ENCODE measurements around the gene ZFAND3. TPM values are rescaled to one million over a fixed set of nuclear protein-coding genes. Genes with fewer than 3 reads are reported as not detected.

Gene ZFAND3
- total RNA-seq, 4 donors from 2014 or later = 46.3 to 73.6 (median 49.3) TPM

DNA sequence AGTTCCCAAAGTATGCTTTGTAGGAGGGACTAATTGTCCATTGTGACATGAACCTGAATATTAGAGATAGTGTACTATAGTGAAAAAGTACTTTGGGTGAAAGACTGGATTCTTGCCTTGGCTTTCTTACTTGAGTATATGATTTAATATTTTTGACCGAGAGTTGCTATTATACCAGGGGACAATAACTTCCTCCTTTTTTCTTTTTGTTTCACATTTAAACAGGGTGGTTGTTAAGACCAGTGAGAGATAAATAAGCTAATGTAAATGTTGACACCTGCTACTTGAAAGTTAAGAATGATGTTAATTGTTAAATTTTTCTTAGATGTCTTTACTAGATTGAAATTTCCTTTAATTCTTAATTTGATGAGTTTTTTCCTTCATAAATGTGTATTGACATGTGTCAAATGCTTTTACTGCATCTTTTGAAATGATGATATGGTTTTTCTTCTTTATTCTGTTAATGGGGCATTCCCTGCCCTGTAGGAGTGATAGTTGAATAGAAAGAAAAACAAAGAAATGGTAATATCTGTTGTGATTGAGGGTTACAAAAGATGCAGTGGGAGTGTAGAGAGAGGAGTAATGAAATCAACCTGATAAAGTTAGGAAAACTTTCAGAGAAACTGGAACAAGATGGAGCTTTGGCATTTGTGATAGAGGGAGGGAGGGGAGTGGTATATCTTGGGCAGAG lies 48.4 kb downstream of the ZFAND3 start:
- H3K27me3 ChIP-seq = no peaks in the 10 kb centered on the region
- WGBS, 2 donors (ENCODE audit: low coverage in 1 of 2) = 50 to 79% methylated on average over 1 of the region's 1 CpG
- no peak for TF ChIP-seq EP300 (IDR thresholded peaks at IDR 0.05)
- TF ChIP-seq POLR2AphosphoS5 (IDR thresholded peaks at IDR 0.05) = no peak
- TF ChIP-seq CTCF (IDR thresholded peaks at IDR 0.05) = no peak
- TF ChIP-seq POLR2A (IDR thresholded peaks at IDR 0.05) = no peak
- H3K4me1 ChIP-seq = peaks cover 0 to 38% (median 10%) of the 10 kb centered on the region in 3 donors
- H3K4me3 ChIP-seq = no peak overlapping the region
- H3K36me3 ChIP-seq = no peaks in the 10 kb centered on the region
- ATAC-seq = no peak
- H3K9me3 ChIP-seq = no peaks in the 10 kb centered on the region
- H3K27ac ChIP-seq = no peak overlapping the region

- no peaks in the 10 kb centered on the region for H3K36me3 ChIP-seq
- no peak for TF ChIP-seq CTCF (IDR thresholded peaks at IDR 0.05)
- TF ChIP-seq POLR2A (IDR thresholded peaks at IDR 0.05) = no peak
- TF ChIP-seq EP300 (IDR thresholded peaks at IDR 0.05) = no peak
- TF ChIP-seq POLR2AphosphoS5 (IDR thresholded peaks at IDR 0.05) = no peak
- H3K27me3 ChIP-seq = no peaks in the 10 kb centered on the region
- WGBS, 2 donors (ENCODE audit: low coverage in 1 of 2) = 45 to 54% methylated on average over 4 of the region's 4 CpGs
- no peak for ATAC-seq
- no peaks in the 10 kb centered on the region for H3K9me3 ChIP-seq
- H3K4me3 ChIP-seq = no peak overlapping the region
- H3K4me1 ChIP-seq = peaks cover 0 to 38% (median 10%) of the 10 kb centered on the region in 3 donors
- no peak overlapping the region for H3K27ac ChIP-seq
Observed at GRCh38 chr6:37868447-37868825, 48.9 kb downstream of the ZFAND3 start.

GRCh38 chr6:37871616-37872372 lies 52.3 kb downstream of the ZFAND3 start:
- TF ChIP-seq EP300 (IDR thresholded peaks at IDR 0.05) (no peak), POLR2AphosphoS5 (IDR thresholded peaks at IDR 0.05) (no peak), CTCF (IDR thresholded peaks at IDR 0.05) (no peak), POLR2A (IDR thresholded peaks at IDR 0.05) (no peak)
- Histone ChIP-seq H3K4me1 (peaks cover 0 to 23% (median 10%) of the 10 kb centered on the region in 3 donors), H3K9me3 (no peaks in the 10 kb centered on the region), H3K27me3 (no peaks in the 10 kb centered on the region), H3K36me3 (no peaks in the 10 kb centered on the region), H3K27ac (no peak overlapping the region), H3K4me3 (no peak overlapping the region)
- ATAC-seq = no peak
- 94 to 97% methylated on average over 5 of the region's 5 CpGs for WGBS, 2 donors (ENCODE audit: low coverage in 1 of 2)

DNA sequence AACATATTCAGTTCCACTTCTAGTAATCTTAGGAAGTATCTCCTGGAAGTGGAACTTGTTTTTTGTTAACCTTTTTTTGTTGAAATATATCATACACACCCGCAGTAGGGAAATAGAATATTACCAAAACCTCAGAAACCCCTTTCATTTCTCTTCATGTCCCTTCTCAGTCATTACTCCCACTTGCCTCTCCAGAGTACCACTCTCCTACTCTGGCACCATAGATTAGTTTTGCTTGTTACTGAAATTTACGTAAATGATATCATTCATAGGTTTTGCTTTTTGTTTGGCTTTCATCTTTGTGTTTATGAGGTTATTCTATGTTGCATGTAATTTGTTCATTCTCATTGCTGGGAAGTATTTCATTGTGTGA lies 52.8 kb downstream of the ZFAND3 start:
- Histone ChIP-seq H3K27ac (no peak overlapping the region), H3K27me3 (no peaks in the 10 kb centered on the region), H3K4me3 (no peak overlapping the region), H3K4me1 (peaks cover 0 to 21% (median 4%) of the 10 kb centered on the region in 3 donors), H3K36me3 (no peaks in the 10 kb centered on the region), H3K9me3 (no peaks in the 10 kb centered on the region)
- ATAC-seq = no peak
- WGBS, 2 donors (ENCODE audit: low coverage in 1 of 2) = 0 to 100% methylated on average over 1 to 2 of the region's 2 CpGs
- no peak for TF ChIP-seq CTCF (IDR thresholded peaks at IDR 0.05)
- TF ChIP-seq EP300 (IDR thresholded peaks at IDR 0.05) = no peak
- no peak for TF ChIP-seq POLR2A (IDR thresholded peaks at IDR 0.05)
- TF ChIP-seq POLR2AphosphoS5 (IDR thresholded peaks at IDR 0.05) = no peak

DNA sequence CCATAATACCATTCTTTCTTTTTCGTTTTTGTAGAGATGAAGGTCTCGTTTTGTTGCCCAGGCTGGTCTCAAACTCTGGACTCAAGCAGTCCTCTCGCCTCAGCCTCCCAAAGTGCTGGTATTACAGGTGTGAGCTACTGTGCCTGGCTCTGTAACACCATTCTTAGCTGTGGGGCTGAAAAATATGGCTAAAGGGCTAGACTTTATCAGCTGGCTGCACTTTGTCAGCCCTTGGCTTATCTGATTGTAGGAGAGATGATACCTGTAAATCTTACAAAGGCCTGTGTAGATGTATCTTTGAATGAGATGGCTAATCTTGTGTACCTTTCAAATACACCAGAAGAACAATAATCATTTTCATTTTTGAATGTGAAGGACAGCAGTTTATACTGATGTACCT lies 55.2 kb downstream of the ZFAND3 start:
- no peaks in the 10 kb centered on the region for H3K36me3 ChIP-seq
- no peak overlapping the region for H3K4me3 ChIP-seq
- TF ChIP-seq CTCF (IDR thresholded peaks at IDR 0.05) (no peak), EP300 (IDR thresholded peaks at IDR 0.05) (no peak), POLR2AphosphoS5 (IDR thresholded peaks at IDR 0.05) (no peak), POLR2A (IDR thresholded peaks at IDR 0.05) (no peak)
- H3K4me1 ChIP-seq = peaks cover 0 to 28% (median 4%) of the 10 kb centered on the region in 3 donors
- H3K27me3 ChIP-seq = no peaks in the 10 kb centered on the region
- ATAC-seq = no peak
- no peak overlapping the region for H3K27ac ChIP-seq
- 90 to 100% methylated on average over 1 to 2 of the region's 3 CpGs for WGBS, 2 donors (ENCODE audit: low coverage in 1 of 2)
- H3K9me3 ChIP-seq = no peaks in the 10 kb centered on the region
